AG04449 (cell line): Measurements from ENCODE around the gene USP48.

Source experiments
- CTCF ChIA-PET: fragments of 350-600 bp; formaldehyde crosslinking; extraction: SDS; loops from one replicate; lab custom pipeline; 2021; ENCODE audit warnings: antibody characterized with exemption; lab: Yijun Ruan, JAX
- POLR2A ChIA-PET: fragments of 400-600, 350-600 bp; formaldehyde crosslinking; extraction: SDS; loops from one replicate; lab custom pipeline; 2020; ENCODE audit warnings: antibody characterized with exemption, inconsistent platforms; lab: Yijun Ruan, JAX
- DNase-seq: peaks from one replicate; pipeline ENCODE4 v3.0.0-alpha.2; 2010; ENCODE audit warnings: low read depth, low spot score
- H3K4me3 ChIP-seq: 2 replicates; pipeline ENCODE4 v1.5.1; 2011; ENCODE audit warnings: low read depth, mild to moderate bottlenecking, control low read depth, low read length
- CTCF ChIP-seq: IDR thresholded peaks from one replicate; pipeline ENCODE4 v1.5.1; 2011; ENCODE audit warnings: mild to moderate bottlenecking, moderate library complexity, low read length, control low read depth, inconsistent platforms; ENCODE audit not compliant: insufficient read depth; ENCODE audit errors: missing control alignments

USP48 gene

GRCh38 chr1:21752186-21752585 is 30.8 kb downstream of the USP48 start:
- POLR2A ChIA-PET: no interaction called here
- CTCF ChIA-PET: interaction anchor here (2.0 kb wide), 1 partner anchor 9 kb away, joined by 6 read pairs; no protein-coding TSS in a partner anchor
- DNase-seq: no peak
- H3K4me3 ChIP-seq: no peak overlapping the region
- no peak for TF ChIP-seq CTCF

- ChIA-PET POLR2A (interaction anchor here (0.7 kb wide), 1 partner anchor 13 kb away, joined by 3 read pairs; no protein-coding TSS in a partner anchor), CTCF (interaction anchor here (0.6 to 2.0 kb wide), 2 partner anchors 10 to 31 kb away, joined by 3 to 6 read pairs; no protein-coding TSS in a partner anchor)
- no peak for DNase-seq
- H3K4me3 ChIP-seq: no peak overlapping the region
- no peak for TF ChIP-seq CTCF
Observed at GRCh38 chr1:21751281-21751680, 31.7 kb downstream of the USP48 start.

GRCh38 chr1:21750841-21751240 is 32.1 kb downstream of the USP48 start:
- no peak for DNase-seq
- ChIA-PET CTCF (interaction anchor here (0.6 kb wide), 1 partner anchor 32 kb away, joined by 3 read pairs; no protein-coding TSS in a partner anchor), POLR2A (interaction anchor here (0.7 kb wide), 1 partner anchor 12 kb away, joined by 3 read pairs; no protein-coding TSS in a partner anchor)
- no peak overlapping the region for H3K4me3 ChIP-seq
- TF ChIP-seq CTCF: no peak

- ChIA-PET POLR2A (no interaction called here), CTCF (no interaction called here)
- TF ChIP-seq CTCF: no peak
- DNase-seq: no peak
- H3K4me3 ChIP-seq: no peak overlapping the region
Observed at GRCh38 chr1:21749859-21750468, 33.0 kb downstream of the USP48 start.

GRCh38 chr1:21749109-21749508 is 33.8 kb downstream of the USP48 start:
- no peak for TF ChIP-seq CTCF
- no peak overlapping the region for H3K4me3 ChIP-seq
- POLR2A ChIA-PET: no interaction called here
- CTCF ChIA-PET: interaction anchor here (1.4 kb wide), 2 partner anchors 8 to 15 kb away, joined by 3 to 4 read pairs; no protein-coding TSS in a partner anchor
- no peak for DNase-seq

- TF ChIP-seq CTCF: no peak
- no peak overlapping the region for H3K4me3 ChIP-seq
- CTCF ChIA-PET: interaction anchor here (1.3 kb wide), 1 partner anchor 18 kb away, joined by 3 read pairs; no protein-coding TSS in a partner anchor
- no peak for DNase-seq
- POLR2A ChIA-PET: no interaction called here
Observed at GRCh38 chr1:21743476-21743875, 39.5 kb downstream of the USP48 start.
